Dendritic cell treated with granulocyte-macrophage colony-stimulating factor and Interleukin-4, amounts not matched to agents 40 ng/mL and 50 ng/mL, for 4 days (primary cell): Measurements from ENCODE around the gene SLC35F4.
"Not testable (repeated sequence)": the region's sequence is repeated elsewhere in the genome, so short reads cannot be mapped to it uniquely, and the experiment has no call there.

Experiments used
- H3K27ac Mint-ChIP-seq: one replicate; pipeline ENCODE4 v1.8.0; 2022; ENCODE audit warnings: mild to moderate bottlenecking, mixed read lengths
- H3K27me3 Mint-ChIP-seq: one replicate; pipeline ENCODE4 v1.8.0; 2022; ENCODE audit warnings: mild to moderate bottlenecking, mixed read lengths
- H3K36me3 Mint-ChIP-seq: one replicate; pipeline ENCODE4 v1.8.0; 2022; ENCODE audit warnings: low read depth, mixed read lengths
- H3K4me1 Mint-ChIP-seq: one replicate; pipeline ENCODE4 v1.8.0; 2022; ENCODE audit warnings: low read depth, mixed read lengths
- H3K4me3 Mint-ChIP-seq: one replicate; pipeline ENCODE4 v1.8.0; 2022; ENCODE audit warnings: mild to moderate bottlenecking, moderate library complexity, mixed read lengths
- H3K9me3 Mint-ChIP-seq: one replicate; pipeline ENCODE4 v1.8.0; 2022; ENCODE audit warnings: mixed read lengths
- intact Hi-C: fragments of 100-400 bp; cut with micrococcal nuclease; formaldehyde crosslinking; loops from one replicate; pipeline ENCODE4 v1.15.0; 2022

SLC35F4 gene

DNA sequence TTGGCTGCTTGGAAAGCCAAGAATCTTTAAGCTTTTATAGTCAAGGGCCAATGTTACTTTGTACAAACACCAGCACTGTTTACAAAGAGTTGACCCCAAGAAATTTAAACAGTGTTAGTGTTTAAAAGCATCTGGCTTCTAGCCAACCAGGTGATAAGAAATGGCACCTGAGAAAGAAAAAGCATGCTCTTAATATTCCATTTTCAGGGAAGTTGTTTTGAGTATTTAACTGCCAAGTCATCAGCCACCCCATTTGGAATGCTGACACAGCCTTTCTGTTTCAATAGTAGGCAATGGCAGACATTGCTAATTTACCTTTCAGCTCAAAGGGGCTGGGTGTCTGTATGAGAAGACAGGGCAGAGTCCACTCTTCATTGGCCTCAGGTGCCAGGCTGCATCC, 3.7 kb upstream of the SLC35F4 start:
- Mint-ChIP-seq H3K27me3 (peaks cover 26% of the 10 kb centered on the region), H3K9me3 (no peaks in the 10 kb centered on the region), H3K4me3 (no peak overlapping the region), H3K4me1 (no peaks in the 10 kb centered on the region), H3K36me3 (no peaks in the 10 kb centered on the region), H3K27ac (no peak overlapping the region)
- intact Hi-C loops = no loop called here

DNA sequence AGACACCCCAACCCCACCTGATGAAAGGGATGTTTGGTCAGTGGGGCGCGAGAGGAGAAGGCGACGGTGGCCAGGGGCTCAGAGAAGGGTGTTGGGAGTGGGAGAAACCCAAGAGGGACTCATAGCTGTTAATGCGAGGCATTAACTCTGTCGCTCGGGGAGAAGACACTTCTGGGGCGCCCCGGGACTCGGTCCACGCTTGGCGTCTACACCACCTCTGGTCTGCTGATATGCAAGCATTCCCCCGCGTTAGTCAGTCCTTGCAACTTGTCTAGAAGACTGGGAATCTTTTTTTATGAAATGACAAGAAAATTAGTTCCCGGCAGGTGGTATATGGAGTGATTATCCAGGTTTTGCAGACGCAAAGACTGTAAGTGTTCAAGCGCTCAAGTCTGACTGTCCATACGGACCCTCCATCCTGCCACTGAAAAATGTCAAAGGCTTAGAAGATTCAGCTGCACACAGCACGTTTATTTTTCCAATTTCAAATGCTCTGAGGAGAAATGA, 360 bp upstream of the SLC35F4 start:
- intact Hi-C loops = no loop called here
- H3K9me3 Mint-ChIP-seq = no peaks in the 10 kb centered on the region
- H3K4me1 Mint-ChIP-seq = no peaks in the 10 kb centered on the region
- H3K36me3 Mint-ChIP-seq = no peaks in the 10 kb centered on the region
- no peak overlapping the region for H3K27ac Mint-ChIP-seq
- peaks cover 34% of the 10 kb centered on the region for H3K27me3 Mint-ChIP-seq
- H3K4me3 Mint-ChIP-seq = no peak overlapping the region

DNA sequence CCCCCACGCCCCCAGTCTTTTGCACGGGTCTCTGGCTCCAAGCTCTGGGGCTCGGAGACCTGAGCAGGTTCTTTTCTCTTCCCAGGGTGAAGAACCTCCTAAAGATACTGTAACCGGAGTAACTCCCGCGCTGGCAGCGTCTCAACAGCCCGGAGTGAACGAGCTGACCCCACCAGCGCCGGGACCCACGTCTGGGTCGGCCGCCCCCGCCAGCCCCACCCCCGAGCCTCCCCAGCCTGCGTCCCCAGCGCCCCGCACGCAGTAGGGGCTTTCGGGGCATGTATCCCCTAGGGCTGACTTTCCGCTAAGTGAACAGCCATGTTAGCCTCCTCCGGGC, 858 bp downstream of the SLC35F4 start:
- no peak overlapping the region for H3K4me3 Mint-ChIP-seq
- intact Hi-C loops = no loop called here
- no peak overlapping the region for H3K27ac Mint-ChIP-seq
- H3K36me3 Mint-ChIP-seq = no peaks in the 10 kb centered on the region
- H3K27me3 Mint-ChIP-seq = peaks cover 34% of the 10 kb centered on the region
- H3K4me1 Mint-ChIP-seq = no peaks in the 10 kb centered on the region
- no peaks in the 10 kb centered on the region for H3K9me3 Mint-ChIP-seq

DNA sequence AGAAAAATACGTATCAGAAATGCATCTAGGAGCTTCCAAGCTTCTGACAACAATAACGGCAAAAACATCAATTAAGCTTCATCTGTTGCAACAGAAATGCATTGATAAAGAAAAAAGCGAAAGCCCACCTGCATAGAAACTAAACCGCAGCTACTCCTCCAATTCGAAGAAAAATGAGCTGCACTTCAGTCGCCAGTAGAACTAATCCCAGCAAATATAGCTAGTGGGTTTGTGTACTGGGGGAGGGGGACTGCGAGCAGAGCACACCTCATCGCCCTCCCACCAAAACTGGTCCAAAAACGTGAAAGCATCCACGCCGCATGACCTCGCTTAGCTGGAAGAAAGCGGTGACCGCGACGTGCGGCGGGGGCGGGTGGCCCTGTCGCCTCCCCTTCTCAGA, 1.2 kb downstream of the SLC35F4 start:
- intact Hi-C loops = no loop called here
- Mint-ChIP-seq H3K4me3 (no peak overlapping the region), H3K27ac (no peak overlapping the region), H3K27me3 (peaks cover 34% of the 10 kb centered on the region), H3K36me3 (no peaks in the 10 kb centered on the region), H3K9me3 (no peaks in the 10 kb centered on the region), H3K4me1 (no peaks in the 10 kb centered on the region)

DNA sequence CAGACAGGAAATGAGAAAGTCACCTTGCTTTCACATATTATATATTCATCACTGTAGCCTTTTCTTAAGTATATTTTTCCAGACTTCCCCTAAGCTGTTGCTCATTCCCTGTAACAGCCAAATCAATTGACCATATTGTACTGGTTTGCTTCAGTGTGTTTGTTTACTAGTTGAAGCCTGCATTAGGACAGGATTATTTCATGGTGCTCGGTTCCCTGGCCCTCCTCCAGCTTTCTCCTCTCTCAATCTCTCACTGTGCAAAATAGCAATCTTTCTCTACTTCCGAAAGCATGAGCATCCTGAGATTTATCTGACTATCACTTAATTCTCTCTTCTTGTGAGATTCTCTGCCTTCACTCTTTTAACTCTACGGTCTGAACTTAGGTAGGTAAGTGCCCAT, 2.4 kb downstream of the SLC35F4 start:
- H3K9me3 Mint-ChIP-seq = no peaks in the 10 kb centered on the region
- peaks cover 33% of the 10 kb centered on the region for H3K27me3 Mint-ChIP-seq
- H3K4me1 Mint-ChIP-seq = no peaks in the 10 kb centered on the region
- no peak overlapping the region for H3K4me3 Mint-ChIP-seq
- H3K36me3 Mint-ChIP-seq = no peaks in the 10 kb centered on the region
- H3K27ac Mint-ChIP-seq = no peak overlapping the region
- intact Hi-C loops = no loop called here

DNA sequence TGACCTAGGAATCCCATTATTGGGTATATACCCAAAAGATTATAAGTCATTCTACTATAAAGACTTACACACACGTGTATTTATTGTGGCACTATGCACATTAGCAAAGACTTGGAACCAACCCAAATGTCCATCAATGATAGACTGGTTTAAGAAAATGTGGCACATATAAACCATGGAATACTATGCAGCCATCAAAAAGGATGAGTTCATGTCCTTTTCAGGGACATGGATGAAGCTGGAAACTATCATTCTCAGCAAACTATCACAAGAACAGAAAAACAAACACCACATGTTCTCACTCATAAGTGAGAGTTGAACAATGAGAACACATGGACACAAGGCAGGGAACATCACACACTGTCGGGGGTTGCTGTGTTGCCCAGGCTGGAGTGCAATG, 10.2 kb downstream of the SLC35F4 start:
- H3K9me3 Mint-ChIP-seq, H3K27ac Mint-ChIP-seq, H3K27me3 Mint-ChIP-seq, H3K4me1 Mint-ChIP-seq, H3K36me3 Mint-ChIP-seq, intact Hi-C loops, H3K4me3 Mint-ChIP-seq: not testable (repeated sequence)

DNA sequence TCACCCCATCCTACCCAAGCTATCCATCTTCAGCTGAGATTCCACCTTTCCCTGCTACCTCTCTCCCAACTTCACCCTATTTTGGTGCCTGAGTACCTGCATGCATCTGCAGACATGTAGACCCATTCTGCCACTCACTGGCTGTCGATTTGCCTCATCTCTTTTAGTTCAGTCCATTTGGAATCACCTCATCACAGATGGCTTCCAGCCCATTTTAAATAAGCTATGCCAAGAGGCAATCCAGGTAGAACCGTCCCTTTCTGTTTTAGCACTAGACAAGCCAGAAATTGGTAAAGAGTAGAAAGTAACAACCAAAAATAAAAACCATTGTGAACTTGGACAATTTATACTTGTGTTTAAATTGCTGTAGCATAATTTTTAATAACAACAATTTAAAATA, 11.3 kb downstream of the SLC35F4 start:
- intact Hi-C loops = no loop called here
- H3K36me3 Mint-ChIP-seq = no peaks in the 10 kb centered on the region
- no peak overlapping the region for H3K27ac Mint-ChIP-seq
- no peaks in the 10 kb centered on the region for H3K9me3 Mint-ChIP-seq
- H3K27me3 Mint-ChIP-seq = no peaks in the 10 kb centered on the region
- no peaks in the 10 kb centered on the region for H3K4me1 Mint-ChIP-seq
- no peak overlapping the region for H3K4me3 Mint-ChIP-seq

DNA sequence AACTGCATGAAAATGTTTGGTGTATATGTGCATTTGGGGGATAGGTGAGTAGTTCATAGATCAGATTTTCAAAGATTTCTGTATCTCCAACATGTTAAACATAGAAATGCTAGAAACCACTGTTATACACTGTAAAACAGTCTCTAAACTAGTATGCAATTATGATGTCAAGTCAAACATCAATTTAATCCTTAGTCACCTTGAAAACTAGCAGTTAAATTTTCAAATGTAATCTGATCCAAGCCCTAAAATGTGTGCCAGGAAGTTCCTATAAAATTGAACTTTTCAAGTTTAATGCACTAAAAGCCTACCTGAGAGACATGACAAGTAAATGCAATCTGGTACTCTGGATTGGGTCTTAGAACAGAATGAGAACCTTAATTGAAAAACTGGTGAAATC, 14.5 kb downstream of the SLC35F4 start:
- Mint-ChIP-seq H3K9me3 (no peaks in the 10 kb centered on the region), H3K27me3 (no peaks in the 10 kb centered on the region), H3K36me3 (no peaks in the 10 kb centered on the region), H3K4me3 (no peak overlapping the region), H3K4me1 (no peaks in the 10 kb centered on the region), H3K27ac (no peak overlapping the region)
- intact Hi-C loops = no loop called here

DNA sequence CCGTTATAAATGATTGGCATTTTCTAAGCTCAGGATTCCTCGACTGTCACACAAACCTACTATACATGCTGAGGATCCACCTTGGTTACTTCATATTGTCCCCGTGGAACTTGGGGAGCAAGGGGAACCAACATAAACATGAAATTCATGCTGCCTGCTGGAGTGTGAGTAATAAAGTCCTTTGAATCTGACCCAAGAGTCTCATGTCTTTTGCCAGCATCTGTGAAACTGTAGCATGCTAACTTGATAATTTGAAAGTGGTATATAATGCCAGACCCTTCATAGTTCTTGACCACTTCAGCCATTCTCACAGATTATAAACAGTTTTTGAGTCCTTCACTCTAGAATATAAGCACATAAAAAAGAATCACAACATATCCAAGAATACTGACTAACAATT, 17.1 kb downstream of the SLC35F4 start:
- Mint-ChIP-seq H3K36me3 (no peaks in the 10 kb centered on the region), H3K27ac (no peak overlapping the region), H3K4me1 (no peaks in the 10 kb centered on the region), H3K4me3 (no peak overlapping the region), H3K9me3 (no peaks in the 10 kb centered on the region), H3K27me3 (no peaks in the 10 kb centered on the region)
- intact Hi-C loops = no loop called here

DNA sequence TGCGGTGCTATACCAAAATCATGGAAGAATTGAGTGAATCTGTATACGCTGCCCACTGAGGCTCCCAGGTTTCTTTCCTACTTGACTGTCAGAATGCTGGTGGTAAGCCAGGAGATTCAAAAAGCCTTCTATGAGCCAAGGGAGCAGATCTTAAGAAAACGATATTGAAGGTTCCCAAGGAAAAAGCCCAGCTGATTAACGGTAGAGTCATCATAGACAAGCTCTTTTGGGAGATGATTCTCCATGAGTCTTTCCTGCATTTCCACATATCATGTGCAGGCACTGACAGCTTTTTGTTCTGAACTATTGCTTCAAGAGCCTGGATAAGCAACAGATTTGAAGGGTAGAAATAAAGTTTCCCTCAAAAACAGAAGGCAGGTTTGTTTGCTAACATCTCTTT, 17.5 kb downstream of the SLC35F4 start:
- no peak overlapping the region for H3K4me3 Mint-ChIP-seq
- intact Hi-C loops = no loop called here
- no peaks in the 10 kb centered on the region for H3K27me3 Mint-ChIP-seq
- no peak overlapping the region for H3K27ac Mint-ChIP-seq
- no peaks in the 10 kb centered on the region for H3K36me3 Mint-ChIP-seq
- no peaks in the 10 kb centered on the region for H3K9me3 Mint-ChIP-seq
- no peaks in the 10 kb centered on the region for H3K4me1 Mint-ChIP-seq

DNA sequence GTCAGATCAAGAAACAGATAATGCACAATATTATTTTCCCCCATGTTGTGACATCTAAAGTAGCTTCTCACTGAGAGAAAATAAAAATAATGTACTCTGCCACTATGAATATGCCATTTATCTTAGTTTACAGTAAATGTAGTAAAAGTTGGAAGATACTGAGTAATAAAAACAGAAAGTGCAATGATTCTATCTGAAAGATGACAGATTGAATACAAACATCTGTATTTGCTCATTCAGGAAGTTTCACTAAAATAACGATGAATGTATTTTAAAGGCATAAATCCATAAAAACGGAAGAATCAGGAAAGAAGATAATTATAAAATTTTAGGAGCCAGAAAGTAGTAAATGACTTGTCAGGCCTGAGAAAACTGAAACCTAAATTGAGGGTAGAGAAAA, 18.2 kb downstream of the SLC35F4 start:
- no peak overlapping the region for H3K4me3 Mint-ChIP-seq
- H3K4me1 Mint-ChIP-seq = no peaks in the 10 kb centered on the region
- no peaks in the 10 kb centered on the region for H3K27me3 Mint-ChIP-seq
- no peaks in the 10 kb centered on the region for H3K36me3 Mint-ChIP-seq
- H3K27ac Mint-ChIP-seq = no peak overlapping the region
- intact Hi-C loops = no loop called here
- H3K9me3 Mint-ChIP-seq = no peaks in the 10 kb centered on the region

DNA sequence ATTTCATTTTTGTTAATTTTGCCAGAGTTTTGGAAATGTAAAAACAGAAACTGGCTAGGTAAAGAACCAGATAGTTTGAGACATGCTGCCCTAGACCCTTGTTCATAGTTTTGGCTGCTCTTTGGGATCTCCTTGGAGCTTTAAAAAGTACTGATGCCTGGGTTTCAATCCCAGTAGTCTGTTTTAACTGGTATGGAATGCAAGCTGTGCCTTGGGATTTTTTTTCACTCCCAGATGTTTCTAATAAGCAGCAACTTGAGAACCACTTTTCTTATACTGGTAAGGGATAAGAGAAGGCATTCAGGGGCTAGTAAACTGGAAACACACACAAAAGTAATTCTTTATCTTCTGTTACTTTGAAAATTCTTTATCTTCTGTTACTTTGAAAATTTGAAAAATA, 18.8 kb downstream of the SLC35F4 start:
- Mint-ChIP-seq H3K36me3 (no peaks in the 10 kb centered on the region), H3K9me3 (no peaks in the 10 kb centered on the region), H3K27me3 (no peaks in the 10 kb centered on the region), H3K27ac (no peak overlapping the region), H3K4me3 (no peak overlapping the region), H3K4me1 (no peaks in the 10 kb centered on the region)
- intact Hi-C loops = no loop called here

DNA sequence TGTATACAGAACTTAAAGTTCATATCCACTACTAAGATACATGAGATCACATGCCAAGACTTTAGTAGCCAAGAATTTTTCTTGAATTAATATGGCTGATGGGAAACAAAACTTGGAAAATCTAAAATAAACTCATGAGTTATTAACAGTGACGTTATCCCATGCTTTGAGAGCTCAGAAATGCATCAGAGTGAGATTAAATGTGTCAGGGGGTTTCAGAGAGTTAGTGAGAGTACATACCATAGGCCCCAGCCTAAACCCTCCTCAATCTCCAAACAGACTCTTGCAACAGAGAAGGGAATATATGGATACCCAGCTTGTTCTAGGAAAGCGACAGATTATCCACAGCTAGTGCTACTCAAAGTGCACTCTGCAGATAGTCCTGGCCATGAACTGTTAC, 19.3 kb downstream of the SLC35F4 start:
- Mint-ChIP-seq H3K36me3 (no peaks in the 10 kb centered on the region), H3K27me3 (no peaks in the 10 kb centered on the region), H3K9me3 (no peaks in the 10 kb centered on the region), H3K4me3 (no peak overlapping the region), H3K27ac (no peak overlapping the region), H3K4me1 (no peaks in the 10 kb centered on the region)
- intact Hi-C loops = no loop called here

DNA sequence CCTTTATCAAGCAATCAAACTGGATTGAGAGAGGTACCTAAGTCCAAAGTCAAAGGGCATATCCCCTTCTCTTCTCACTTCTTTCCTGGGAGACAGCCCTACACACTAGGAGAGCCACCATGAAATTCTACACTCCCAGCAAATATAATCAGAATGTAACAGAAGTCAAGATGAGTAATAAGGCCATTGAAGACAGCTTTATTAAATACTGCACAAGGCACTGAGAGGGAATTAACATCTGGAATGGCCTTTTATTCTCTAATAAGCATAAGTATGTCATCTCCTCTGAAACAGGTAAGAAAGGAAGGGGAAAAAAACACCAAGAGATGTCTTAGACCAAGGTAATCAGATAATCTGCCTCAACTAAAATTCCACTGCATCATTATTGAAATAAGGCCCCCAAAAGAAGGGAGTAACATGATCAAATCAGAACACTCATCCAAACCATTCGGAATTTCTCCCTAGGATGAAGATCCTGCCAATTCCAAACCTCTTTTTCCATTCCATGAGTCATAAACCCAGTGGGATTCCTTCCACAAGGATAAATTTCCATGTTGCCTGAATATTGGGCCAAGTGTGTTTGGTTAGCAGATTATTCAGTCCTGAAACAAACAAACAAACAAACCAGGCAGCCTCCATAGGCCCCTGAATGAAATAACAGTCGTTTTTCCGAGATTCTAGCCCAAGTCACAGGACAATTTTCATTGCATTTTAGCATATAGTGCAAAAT, 19.9 kb downstream of the SLC35F4 start:
- H3K4me1 Mint-ChIP-seq = no peaks in the 10 kb centered on the region
- no peaks in the 10 kb centered on the region for H3K9me3 Mint-ChIP-seq
- H3K27me3 Mint-ChIP-seq = no peaks in the 10 kb centered on the region
- H3K4me3 Mint-ChIP-seq = no peak overlapping the region
- no peaks in the 10 kb centered on the region for H3K36me3 Mint-ChIP-seq
- intact Hi-C loops = no loop called here
- no peak overlapping the region for H3K27ac Mint-ChIP-seq

DNA sequence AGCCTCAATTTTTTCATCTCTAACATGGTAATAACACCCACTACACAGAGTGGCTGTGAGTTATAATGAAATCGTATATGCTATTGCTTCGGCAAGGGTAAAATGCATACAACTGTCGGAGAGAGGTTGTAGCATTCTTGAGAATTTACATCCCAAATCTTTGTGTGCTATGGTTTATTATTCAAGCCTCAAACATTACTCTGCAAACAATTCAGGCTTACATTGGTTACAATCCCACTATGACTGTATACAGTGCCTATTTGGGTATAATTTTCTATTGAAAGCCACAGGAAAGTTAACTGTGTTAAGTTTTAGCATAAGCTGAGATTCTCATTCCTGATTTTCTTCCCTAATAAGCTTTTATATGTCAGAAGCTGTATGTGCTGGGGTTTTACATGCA, 20.6 kb downstream of the SLC35F4 start:
- no peak overlapping the region for H3K27ac Mint-ChIP-seq
- no peak overlapping the region for H3K4me3 Mint-ChIP-seq
- H3K9me3 Mint-ChIP-seq = no peaks in the 10 kb centered on the region
- H3K27me3 Mint-ChIP-seq = no peaks in the 10 kb centered on the region
- no peaks in the 10 kb centered on the region for H3K36me3 Mint-ChIP-seq
- no peaks in the 10 kb centered on the region for H3K4me1 Mint-ChIP-seq
- intact Hi-C loops = no loop called here
